ENCODE results near the gene EFCAB14.
"Not testable (repeated sequence)": the region's sequence is repeated elsewhere in the genome, so short reads cannot be mapped to it uniquely, and the experiment has no call there.

EFCAB14 gene

GRCh38 chr1:46682064-46682463 is 36.9 kb downstream of the EFCAB14 start:
- no peak for DNase-seq

- no peak for DNase-seq
Observed at GRCh38 chr1:46681333-46682034, 37.4 kb downstream of the EFCAB14 start.

- DNase-seq: no peak
Observed at GRCh38 chr1:46679789-46680573, 38.9 kb downstream of the EFCAB14 start.

GRCh38 chr1:46677339-46677738 is 41.6 kb downstream of the EFCAB14 start:
- DNase-seq: no peak

GRCh38 chr1:46676531-46676930 is 42.4 kb downstream of the EFCAB14 start:
- DNase-seq: no peak

GRCh38 chr1:46675549-46676314 is 43.2 kb downstream of the EFCAB14 start:
- DNase-seq: no peak

- no peak for DNase-seq
Observed at GRCh38 chr1:46673749-46674182, 45.1 kb downstream of the EFCAB14 start.

- DNase-seq: no peak
Observed at GRCh38 chr1:46672696-46673095, 46.2 kb downstream of the EFCAB14 start.

- DNase-seq: no peak
Observed at GRCh38 chr1:46671554-46671953, 47.4 kb downstream of the EFCAB14 start, which contains the start of gene TEX38. TEX38 (plus strand) TSS chr1:46671854; CDS start chr1:46671935, 81 bp downstream.

GRCh38 chr1:46670134-46670533 is 48.8 kb downstream of the EFCAB14 start:
- no peak for DNase-seq

GRCh38 chr1:46667782-46668760 is 50.8 kb downstream of the EFCAB14 start, which contains the start of gene ATPAF1:
ATPAF1 (minus strand) TSS chr1:46668364; CDS start chr1:46668322, 42 bp downstream.
- peak; percentile 5 for DNase-seq

- DNase-seq: no peak
Observed at GRCh38 chr1:46665983-46666382, 52.9 kb downstream of the EFCAB14 start.

GRCh38 chr1:46662919-46663318 is 56.0 kb downstream of the EFCAB14 start:
- not testable (repeated sequence) for DNase-seq

- DNase-seq: not testable (repeated sequence)
Observed at GRCh38 chr1:46660116-46660515, 58.8 kb downstream of the EFCAB14 start.

- no peak for DNase-seq
Observed at GRCh38 chr1:46659307-46659870, 59.5 kb downstream of the EFCAB14 start.

- no peak for DNase-seq
Observed at GRCh38 chr1:46657775-46658174, 61.1 kb downstream of the EFCAB14 start.

GRCh38 chr1:46656643-46657042 is 62.3 kb downstream of the EFCAB14 start:
- no peak for DNase-seq

- DNase-seq: no peak
Observed at GRCh38 chr1:46655848-46656247, 63.1 kb downstream of the EFCAB14 start.

- DNase-seq: not testable (repeated sequence)
Observed at GRCh38 chr1:46654698-46655097, 64.2 kb downstream of the EFCAB14 start.

GRCh38 chr1:46654012-46654411 is 64.9 kb downstream of the EFCAB14 start:
- DNase-seq: no peak

GRCh38 chr1:46653405-46653958 is 65.4 kb downstream of the EFCAB14 start:
- DNase-seq: no peak
